Measurements from ENCODE around the gene BTF3L4.

- TF ChIP-seq, protein P1, sequence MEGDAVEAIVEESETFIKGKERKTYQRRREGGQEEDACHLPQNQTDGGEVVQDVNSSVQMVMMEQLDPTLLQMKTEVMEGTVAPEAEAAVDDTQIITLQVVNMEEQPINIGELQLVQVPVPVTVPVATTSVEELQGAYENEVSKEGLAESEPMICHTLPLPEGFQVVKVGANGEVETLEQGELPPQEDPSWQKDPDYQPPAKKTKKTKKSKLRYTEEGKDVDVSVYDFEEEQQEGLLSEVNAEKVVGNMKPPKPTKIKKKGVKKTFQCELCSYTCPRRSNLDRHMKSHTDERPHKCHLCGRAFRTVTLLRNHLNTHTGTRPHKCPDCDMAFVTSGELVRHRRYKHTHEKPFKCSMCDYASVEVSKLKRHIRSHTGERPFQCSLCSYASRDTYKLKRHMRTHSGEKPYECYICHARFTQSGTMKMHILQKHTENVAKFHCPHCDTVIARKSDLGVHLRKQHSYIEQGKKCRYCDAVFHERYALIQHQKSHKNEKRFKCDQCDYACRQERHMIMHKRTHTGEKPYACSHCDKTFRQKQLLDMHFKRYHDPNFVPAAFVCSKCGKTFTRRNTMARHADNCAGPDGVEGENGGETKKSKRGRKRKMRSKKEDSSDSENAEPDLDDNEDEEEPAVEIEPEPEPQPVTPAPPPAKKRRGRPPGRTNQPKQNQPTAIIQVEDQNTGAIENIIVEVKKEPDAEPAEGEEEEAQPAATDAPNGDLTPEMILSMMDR (conservative IDR thresholded peaks at IDR 0.05 in 1 of 2, IDR thresholded peaks at IDR 0.05 in 1 of 2; ENCODE audit: low read depth in 1 of 2, low read length in 2 of 2) = no peak
- no peak for TF ChIP-seq EZH2 (IDR thresholded peaks at IDR 0.05; ENCODE audit: low read length, missing control alignments)
Observed at GRCh38 chr1:52026278-52026677, 29.8 kb upstream of the BTF3L4 start.
